HFF-Myc (cell line): Measurements from ENCODE around the gene NOSIP.

Experiments
- DNase-seq: peaks from one replicate; pipeline ENCODE4 v3.0.0-alpha.2; 2011; ENCODE audit warnings: low read depth; ENCODE audit errors: extremely low read depth
- H3K4me3 ChIP-seq: replicated peaks from 2 replicates; pipeline ENCODE4 v1.5.1; 2011; ENCODE audit warnings: low read depth, mild to moderate bottlenecking, control low read depth, low read length
- TF ChIP-seq, protein P1 (sequence below): IDR thresholded peaks from 2 replicates; pipeline ENCODE4 v1.5.1; 2012; ENCODE audit warnings: mild to moderate bottlenecking, low read depth, low read length, control low read depth; ENCODE audit errors: missing control alignments

Gene NOSIP

DNA sequence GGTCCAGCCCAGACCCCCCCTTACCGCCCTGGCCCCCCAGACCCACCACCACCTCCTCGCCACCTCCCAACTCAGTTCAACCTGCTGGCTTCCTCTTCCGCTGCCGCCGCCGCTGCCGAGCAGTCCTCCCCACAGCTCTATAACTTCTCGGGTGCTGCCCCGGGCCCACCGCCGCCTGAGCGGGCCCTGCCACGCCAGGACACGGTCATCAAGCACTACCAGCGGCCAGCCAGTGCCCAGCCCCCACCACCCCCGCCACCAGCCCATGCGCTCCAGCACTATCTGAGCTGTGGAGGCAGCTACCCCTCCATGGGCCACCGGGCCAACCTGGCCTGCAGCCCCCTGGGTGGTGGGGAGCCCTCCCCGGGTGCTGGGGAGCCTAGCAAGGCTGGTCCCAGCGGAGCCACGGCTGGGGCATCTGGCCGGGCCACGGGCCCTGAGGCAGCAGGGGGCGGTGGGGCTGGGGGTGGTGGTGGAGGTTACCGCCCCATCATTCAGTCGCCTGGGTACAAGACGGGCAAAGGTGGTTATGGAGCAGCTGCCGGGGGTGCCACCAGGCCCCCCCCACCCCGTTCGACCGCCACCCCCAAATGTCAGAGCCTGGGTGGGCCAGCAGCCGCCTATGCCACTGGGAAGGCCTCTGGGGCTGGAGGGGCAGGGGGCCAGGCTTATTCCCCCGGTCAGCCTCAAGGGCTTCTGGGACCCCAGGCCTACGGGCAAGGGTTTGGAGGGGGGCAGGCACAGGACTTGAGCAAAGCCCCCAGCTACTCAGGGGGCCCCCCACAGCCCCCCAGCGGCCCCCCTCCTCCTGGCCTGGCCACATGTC, 14.8 kb upstream of the NOSIP start:
- no peak for DNase-seq
- no peak overlapping the region for H3K4me3 ChIP-seq
- TF ChIP-seq, protein P1, sequence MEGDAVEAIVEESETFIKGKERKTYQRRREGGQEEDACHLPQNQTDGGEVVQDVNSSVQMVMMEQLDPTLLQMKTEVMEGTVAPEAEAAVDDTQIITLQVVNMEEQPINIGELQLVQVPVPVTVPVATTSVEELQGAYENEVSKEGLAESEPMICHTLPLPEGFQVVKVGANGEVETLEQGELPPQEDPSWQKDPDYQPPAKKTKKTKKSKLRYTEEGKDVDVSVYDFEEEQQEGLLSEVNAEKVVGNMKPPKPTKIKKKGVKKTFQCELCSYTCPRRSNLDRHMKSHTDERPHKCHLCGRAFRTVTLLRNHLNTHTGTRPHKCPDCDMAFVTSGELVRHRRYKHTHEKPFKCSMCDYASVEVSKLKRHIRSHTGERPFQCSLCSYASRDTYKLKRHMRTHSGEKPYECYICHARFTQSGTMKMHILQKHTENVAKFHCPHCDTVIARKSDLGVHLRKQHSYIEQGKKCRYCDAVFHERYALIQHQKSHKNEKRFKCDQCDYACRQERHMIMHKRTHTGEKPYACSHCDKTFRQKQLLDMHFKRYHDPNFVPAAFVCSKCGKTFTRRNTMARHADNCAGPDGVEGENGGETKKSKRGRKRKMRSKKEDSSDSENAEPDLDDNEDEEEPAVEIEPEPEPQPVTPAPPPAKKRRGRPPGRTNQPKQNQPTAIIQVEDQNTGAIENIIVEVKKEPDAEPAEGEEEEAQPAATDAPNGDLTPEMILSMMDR, result no peak

DNA sequence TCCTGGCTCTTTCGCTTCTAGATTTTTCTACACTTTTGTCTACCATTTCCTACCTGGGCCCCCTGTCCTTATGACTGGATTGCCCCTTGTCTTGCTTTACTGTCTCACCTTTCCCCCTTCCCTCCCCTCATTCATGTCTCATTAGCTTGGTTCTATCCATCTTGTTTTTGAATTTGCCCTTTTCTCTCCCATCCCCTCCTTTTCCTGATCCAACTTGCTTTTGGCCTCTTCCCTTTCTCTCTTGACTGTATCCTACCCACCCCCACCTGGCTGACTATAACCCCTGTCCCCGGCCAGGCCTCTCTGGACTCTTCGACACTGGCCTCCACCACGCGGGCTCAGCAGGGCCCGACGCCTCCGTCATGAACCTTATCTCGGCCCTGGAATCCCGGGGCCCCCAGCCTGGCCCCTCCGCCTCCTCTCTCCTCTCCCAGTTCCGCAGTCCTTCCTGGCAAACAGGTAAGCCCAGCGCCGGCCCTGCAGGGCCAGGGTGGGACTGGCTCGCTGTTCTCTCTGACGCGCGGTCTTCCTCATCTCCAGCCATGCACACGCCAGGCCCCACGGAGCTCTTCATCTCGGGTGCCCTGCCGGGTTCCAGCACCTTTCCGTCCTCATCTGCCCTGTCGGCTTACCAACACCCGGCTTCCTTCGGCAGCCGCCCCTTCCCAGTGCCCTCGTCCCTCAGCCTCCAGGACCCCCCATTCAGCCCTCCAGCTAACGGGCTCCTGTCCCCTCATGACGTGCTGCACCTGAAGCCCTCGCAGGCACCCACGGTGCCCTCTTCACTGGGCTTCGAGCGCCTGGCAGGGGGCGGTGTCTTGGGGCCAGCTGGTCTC, 14.0 kb upstream of the NOSIP start:
- no peak overlapping the region for H3K4me3 ChIP-seq
- no peak for DNase-seq
- TF ChIP-seq, protein P1, result no peak

DNA sequence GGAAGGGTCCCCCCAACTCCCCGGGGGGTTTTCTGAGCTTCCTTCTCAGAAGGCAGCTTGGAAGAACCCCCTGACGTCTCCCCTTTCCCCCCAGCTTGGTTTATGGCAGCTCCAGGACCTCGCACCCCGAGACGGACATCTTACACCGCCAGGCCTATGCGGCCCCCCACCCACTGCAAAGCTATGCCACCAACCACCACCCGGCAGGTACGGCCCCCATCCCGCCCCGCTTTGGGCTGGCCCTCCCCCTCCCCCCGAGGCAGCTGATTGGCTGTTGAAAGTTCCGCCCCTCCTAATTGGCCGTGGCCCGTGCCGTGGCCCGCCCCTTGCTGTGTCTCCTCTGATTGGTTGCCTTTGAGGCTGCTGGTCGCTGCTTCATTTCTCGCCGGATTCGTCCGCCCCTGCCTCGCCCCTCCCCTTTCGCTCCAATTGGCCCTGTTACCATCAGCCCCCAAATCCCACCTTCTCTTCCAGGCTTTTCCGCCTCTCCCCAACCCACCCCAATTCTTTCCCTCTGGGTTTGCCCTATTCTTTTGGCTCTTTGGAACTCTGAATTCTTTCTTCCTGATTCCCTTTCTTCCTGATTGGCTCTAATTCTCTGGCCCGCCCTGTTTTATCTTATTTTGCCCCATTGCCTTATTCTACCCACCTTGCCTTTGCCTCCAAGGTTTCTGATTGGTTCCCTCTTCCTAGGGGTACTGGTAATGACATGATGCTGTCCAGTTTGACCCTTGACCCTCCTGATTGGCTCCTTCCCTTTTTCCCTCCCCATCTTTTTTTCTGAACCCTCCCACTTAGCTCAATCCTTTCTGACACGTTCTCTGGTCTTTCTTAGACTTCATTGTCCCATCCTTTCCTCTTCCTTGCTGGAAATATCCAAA, 13.1 kb upstream of the NOSIP start:
- TF ChIP-seq, protein P1, result no peak
- DNase-seq, result peak; percentile 79
- H3K4me3 ChIP-seq, result peak overlapping the region; percentile 54

DNA sequence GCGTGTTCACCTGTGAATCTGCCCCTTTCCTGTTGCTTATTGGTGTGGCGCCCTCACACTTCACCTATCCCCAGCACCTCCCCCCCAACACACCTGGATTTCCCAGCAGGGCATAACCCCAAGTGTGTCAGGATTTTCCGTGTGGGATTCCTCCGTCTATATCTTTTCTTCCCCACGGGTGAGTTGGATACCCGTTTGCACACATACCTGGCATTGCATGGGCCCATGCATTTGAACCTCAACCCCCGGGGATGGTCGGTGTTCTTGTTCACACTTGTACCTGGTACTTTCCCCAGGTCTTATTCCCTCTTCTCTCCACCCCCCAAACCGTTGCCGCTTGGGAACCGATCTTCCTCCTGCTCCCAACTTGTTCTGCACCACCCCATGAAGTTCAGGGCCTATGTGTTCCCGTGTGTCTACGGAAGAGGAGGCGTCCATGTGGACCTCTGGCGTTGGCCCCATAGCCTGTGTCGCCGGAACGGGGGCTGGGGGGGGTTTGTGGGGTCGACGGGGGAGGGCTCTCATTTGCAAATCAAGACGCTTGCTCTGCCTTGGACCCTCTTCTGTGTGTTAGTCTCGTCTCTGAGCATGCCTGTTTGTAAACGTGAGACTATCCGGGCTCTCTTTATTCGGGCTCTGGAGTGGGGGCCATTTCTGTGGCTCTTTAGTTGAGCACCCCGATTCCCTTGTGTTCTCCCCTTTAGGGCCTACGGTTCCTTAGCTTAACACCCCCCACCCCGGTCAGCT, 12.3 kb upstream of the NOSIP start:
- no peak for DNase-seq
- TF ChIP-seq, protein P1, result no peak
- H3K4me3 ChIP-seq, result peak overlapping the region; percentile 54

DNA sequence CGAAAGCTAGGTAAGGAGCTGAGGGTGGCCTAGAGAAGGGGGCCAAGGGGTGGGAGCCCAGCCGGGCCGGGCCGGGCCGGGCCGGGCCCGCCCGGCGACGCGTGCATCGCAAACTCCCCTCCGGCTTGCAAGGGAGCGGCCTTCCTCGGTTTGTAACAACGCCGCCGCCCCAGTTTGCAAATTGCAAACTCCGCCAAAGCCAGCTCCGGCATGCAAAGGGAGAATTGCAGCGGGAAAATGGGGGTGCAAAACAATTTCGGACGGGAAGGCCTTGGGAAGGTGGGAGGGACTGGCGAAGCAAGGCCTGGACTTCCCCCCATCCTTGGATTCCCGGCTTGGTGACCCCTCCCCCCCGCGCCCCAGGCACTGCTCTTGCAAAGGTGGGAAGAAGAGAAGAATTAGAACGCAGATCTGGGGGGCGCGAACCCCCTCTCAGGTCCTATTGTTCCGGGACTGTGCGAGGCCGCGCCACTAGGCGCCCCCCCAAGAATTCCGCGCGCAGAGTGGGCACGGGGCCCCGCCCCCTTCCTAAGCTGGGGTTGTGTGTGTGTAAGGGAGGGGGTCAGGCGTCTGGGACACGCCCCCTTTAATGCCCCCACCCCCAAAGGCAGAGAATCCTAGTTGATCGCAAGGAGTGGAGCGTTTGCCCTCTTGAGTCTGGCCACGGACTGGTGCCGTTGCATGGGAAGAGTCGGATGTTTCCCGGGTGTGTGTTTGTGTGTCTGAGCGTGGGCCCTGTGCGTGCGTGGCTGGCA, 11.6 kb upstream of the NOSIP start:
- DNase-seq, result no peak
- TF ChIP-seq, protein P1, result no peak

More for the DNA sequence above, 11.6 kb upstream of the NOSIP start:
- peak overlapping the region; percentile 54 for H3K4me3 ChIP-seq
